ENCODE measurements around the gene ALOXE3.

GRCh38 chr17:8051831-8052230 is 66.5 kb downstream of the ALOXE3 start:
- no peak for TF ChIP-seq CTCF (IDR thresholded peaks at IDR 0.05)
- TF ChIP-seq EZH2 (IDR thresholded peaks at IDR 0.05), result no peak
- no peak for TF ChIP-seq EZH2phosphoT487 (IDR thresholded peaks at IDR 0.05)

All from neural progenitor cell (in vitro differentiated cells).